IPS DF 6.9 (cell line): ENCODE measurements around the gene PEF1.

Source experiments
- DNase-seq: peaks from one replicate; pipeline ENCODE4 v3.0.0-alpha.2; 2013; ENCODE audit warnings: low read depth, low spot score
- H3K27ac ChIP-seq: one replicate; pipeline ENCODE4 v1.5.1; 2013; ENCODE audit warnings: low read length, control low read depth
- H3K27me3 ChIP-seq: 2 replicates; pipeline ENCODE4 v1.6.1; 2013; ENCODE audit warnings: mild to moderate bottlenecking, low read length; ENCODE audit not compliant: control insufficient read depth, insufficient read depth
- H3K36me3 ChIP-seq: 2 replicates; pipeline ENCODE4 v1.6.1; 2013; ENCODE audit warnings: low read length; ENCODE audit not compliant: control insufficient read depth, insufficient read depth
- H3K4me1 ChIP-seq: 2 replicates; pipeline ENCODE4 v1.6.1; 2013; ENCODE audit warnings: low read length; ENCODE audit not compliant: control insufficient read depth, insufficient read depth
- H3K4me3 ChIP-seq: 2 replicates; pipeline ENCODE4 v1.5.1; 2013; ENCODE audit warnings: mild to moderate bottlenecking, low read length
- H3K9me3 ChIP-seq: 2 replicates; pipeline ENCODE4 v1.6.1; 2013; ENCODE audit warnings: low read length, inconsistent platforms; ENCODE audit not compliant: control insufficient read depth, insufficient read depth
- WGBS: extraction: QIAGEN DNeasy Blood & Tissue Kit; methylation state at CpG from one replicate; pipeline ENCODE4 v1.1.7; 2013; ENCODE audit warnings: mixed read lengths, missing lambda C conversion rate; ENCODE audit not compliant: insufficient read length, insufficient coverage; 5-methylcytosine and 5-hydroxymethylcytosine counted together

The PEF1 gene

DNA sequence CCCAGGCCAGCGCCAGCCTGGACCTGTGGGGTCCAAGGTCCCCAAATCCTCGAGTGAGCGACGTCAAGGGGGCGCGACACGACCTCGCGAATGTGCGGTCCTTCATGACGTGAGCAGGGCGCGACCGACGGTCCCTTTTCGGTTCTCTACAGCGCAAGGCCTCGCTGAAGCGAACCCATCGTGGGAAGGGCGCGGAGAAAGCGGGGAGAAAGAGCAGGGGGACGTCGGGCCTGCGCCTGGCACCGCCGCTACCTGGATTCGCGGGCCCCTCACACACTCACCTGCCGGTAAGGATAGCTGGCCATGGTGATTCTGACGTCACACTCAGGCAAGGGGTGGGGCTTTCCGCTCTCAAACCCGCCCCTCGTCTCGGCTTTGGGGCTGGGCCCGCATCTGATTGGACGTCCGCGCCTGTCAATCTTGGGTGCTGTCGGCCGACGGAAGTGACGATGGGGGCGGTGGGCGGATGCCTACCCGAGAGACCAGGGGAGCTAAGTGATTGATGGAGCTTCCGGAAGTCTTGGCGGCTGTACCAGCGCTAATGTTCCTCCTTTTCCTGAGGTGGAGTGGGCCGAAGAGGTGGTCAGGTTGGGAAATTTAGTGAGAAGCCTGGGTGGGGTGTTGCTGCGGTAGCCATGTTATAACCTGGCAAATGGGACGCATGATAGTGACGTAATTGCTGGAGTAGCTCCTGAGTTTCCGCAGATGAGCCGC, at the start of gene PEF1:
TSS of gene PEF1 (minus strand) at position 317 of the 714 bp plus-strand sequence. CDS start at position 305, 12 bp downstream.
- peak; percentile 92 for DNase-seq
- Histone ChIP-seq H3K9me3 (no peaks in the 10 kb centered on the region), H3K4me3 (peak within 1 kb of the TSS; percentile 70), H3K27ac (no peak within 1 kb of the TSS), H3K27me3 (no peaks in the 10 kb centered on the region), H3K4me1 (peaks cover 3% of the 10 kb centered on the region; the same call in 1 of the 2 replicates), H3K36me3 (no peaks in the 10 kb centered on the region)
- no CpG with 5 or more reads among the region's 56 CpGs for WGBS

DNA sequence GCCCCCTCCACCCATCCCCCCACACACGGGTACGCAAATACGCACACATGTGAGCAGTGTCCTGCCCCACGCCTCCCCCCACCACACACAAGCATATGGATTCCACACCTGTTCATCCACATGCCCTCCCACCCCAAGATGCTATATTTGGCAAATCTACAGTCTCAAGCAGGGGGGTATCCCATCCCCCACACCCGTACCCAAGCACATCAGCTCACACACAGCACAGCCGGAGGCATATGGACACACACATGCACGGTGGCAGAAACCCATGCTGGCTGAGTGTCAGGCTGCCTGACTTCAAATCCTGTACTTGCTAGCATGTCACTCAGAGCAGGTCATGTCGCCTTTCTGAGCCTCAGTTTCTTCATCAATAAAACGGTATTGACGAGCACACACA, 48.6 kb upstream of the PEF1 start:
- Histone ChIP-seq H3K4me1 (no peaks in the 10 kb centered on the region; the same call in 1 of the 2 replicates), H3K9me3 (no peaks in the 10 kb centered on the region), H3K4me3 (no peak overlapping the region), H3K27me3 (no peaks in the 10 kb centered on the region), H3K36me3 (no peaks in the 10 kb centered on the region; the same call in 1 of the 2 replicates), H3K27ac (no peak overlapping the region)
- no CpG with 5 or more reads among the region's 10 CpGs for WGBS
- no peak for DNase-seq

DNA sequence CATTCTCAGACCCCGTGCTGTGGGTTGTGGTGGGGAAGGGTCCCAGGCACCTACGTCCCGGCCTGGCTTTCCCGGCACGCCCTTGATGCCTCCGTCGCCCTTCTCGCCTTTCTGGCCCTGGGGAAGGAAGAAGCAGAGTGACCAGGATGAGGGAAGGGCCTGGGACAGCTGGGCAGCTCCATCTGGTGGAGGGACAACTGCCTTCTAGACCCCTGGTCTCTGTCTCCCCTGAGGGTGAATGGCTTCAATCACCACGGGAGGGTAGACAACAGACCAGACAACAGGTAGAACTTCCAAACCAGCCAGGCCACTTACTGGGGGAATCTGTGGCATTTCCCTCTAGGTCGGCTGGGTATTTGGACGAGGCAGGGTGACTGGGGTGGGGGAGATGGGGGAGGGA, 47.3 kb upstream of the PEF1 start:
- no peak overlapping the region for H3K4me3 ChIP-seq
- no CpG with 5 or more reads among the region's 11 CpGs for WGBS
- H3K9me3 ChIP-seq, result no peaks in the 10 kb centered on the region
- no peaks in the 10 kb centered on the region; the same call in 1 of the 2 replicates for H3K36me3 ChIP-seq
- no peak for DNase-seq
- no peak overlapping the region for H3K27ac ChIP-seq
- H3K4me1 ChIP-seq, result no peaks in the 10 kb centered on the region; the same call in 1 of the 2 replicates
- no peaks in the 10 kb centered on the region for H3K27me3 ChIP-seq

DNA sequence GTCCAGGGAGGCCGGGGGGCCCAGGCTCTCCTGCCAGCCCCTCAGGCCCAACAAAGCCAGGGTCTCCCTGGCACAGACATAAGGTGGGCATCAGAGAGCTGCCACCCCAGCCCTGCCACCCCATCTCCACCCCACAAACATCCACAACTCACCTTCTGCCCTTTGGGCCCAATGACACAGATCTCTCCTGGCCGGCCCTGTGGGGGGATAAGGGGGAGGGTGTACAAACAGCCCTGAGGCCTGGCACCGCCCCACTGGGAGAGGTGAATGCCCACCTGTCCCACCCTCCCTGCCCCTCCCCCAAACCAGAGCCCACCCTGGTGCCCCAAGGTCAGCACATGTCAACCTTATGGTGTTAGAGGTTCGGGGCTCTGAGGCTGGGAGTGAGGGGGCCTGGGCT, 46.8 kb upstream of the PEF1 start:
- H3K27me3 ChIP-seq, result no peaks in the 10 kb centered on the region
- no peaks in the 10 kb centered on the region; the same call in 1 of the 2 replicates for H3K36me3 ChIP-seq
- no peak overlapping the region for H3K4me3 ChIP-seq
- H3K4me1 ChIP-seq, result no peaks in the 10 kb centered on the region; the same call in 1 of the 2 replicates
- no peak for DNase-seq
- H3K9me3 ChIP-seq, result no peaks in the 10 kb centered on the region
- H3K27ac ChIP-seq, result no peak overlapping the region
- WGBS, result no CpG with 5 or more reads among the region's 4 CpGs

DNA sequence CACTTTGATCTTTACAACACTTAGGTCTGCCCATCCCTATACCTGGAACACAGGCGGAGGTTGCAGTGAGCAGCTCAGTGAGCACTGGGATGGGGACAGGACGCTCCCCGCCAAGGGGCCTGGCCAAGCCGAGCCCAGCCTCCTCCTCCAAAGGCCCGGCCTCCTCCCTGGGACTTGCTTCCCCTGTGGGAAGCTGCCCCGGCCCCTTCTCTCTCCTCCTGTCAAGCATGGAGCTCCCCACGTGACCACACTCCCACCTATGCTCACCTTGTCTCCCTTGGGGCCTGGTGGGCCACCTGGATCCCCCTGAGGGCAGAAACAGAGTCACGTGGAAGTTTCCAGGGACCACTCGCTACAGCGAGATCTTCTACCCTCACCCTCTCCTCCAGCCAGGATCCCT, 46.2 kb upstream of the PEF1 start:
- Histone ChIP-seq H3K4me1 (no peaks in the 10 kb centered on the region; the same call in 1 of the 2 replicates), H3K27ac (no peak overlapping the region), H3K9me3 (no peaks in the 10 kb centered on the region), H3K27me3 (no peaks in the 10 kb centered on the region), H3K36me3 (no peaks in the 10 kb centered on the region; the same call in 1 of the 2 replicates), H3K4me3 (no peak overlapping the region)
- no CpG with 5 or more reads among the region's 10 CpGs for WGBS
- no peak for DNase-seq

DNA sequence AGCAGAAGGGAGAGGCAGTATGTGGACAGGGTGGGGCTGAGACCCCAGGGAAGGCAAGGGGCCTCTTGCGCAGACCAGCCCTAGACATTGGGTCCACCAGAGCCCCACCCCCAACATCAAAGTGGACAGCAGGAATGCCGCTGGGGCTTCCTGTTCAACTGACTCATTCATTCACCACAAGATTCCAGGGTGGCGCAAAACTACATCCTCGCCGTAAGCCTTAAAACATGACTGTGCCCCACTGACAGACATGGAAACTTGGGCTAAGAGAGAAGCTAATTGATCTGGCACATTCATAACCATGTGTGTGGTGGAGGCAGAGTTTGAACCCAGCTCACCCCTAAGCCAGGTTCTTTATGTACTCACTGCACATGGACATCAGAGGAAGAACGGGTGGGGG, 45.2 kb upstream of the PEF1 start:
- no CpG with 5 or more reads among the region's 6 CpGs for WGBS
- H3K4me3 ChIP-seq, result no peak overlapping the region
- no peak for DNase-seq
- no peaks in the 10 kb centered on the region for H3K27me3 ChIP-seq
- no peaks in the 10 kb centered on the region; the same call in 1 of the 2 replicates for H3K4me1 ChIP-seq
- no peaks in the 10 kb centered on the region for H3K9me3 ChIP-seq
- H3K36me3 ChIP-seq, result no peaks in the 10 kb centered on the region; the same call in 1 of the 2 replicates
- no peak overlapping the region for H3K27ac ChIP-seq

- H3K36me3 ChIP-seq, result no peaks in the 10 kb centered on the region; the same call in 1 of the 2 replicates
- H3K27me3 ChIP-seq, result no peaks in the 10 kb centered on the region
- H3K4me1 ChIP-seq, result no peaks in the 10 kb centered on the region; the same call in 1 of the 2 replicates
- H3K27ac ChIP-seq, result no peak overlapping the region
- no peak for DNase-seq
- no peaks in the 10 kb centered on the region for H3K9me3 ChIP-seq
- WGBS, result no CpG with 5 or more reads among the region's 2 CpGs
- no peak overlapping the region for H3K4me3 ChIP-seq
Observed at GRCh38 chr1:31689379-31689778, 44.7 kb upstream of the PEF1 start.

- H3K4me1 ChIP-seq, result no peaks in the 10 kb centered on the region; the same call in 1 of the 2 replicates
- no peak overlapping the region for H3K27ac ChIP-seq
- H3K4me3 ChIP-seq, result no peak overlapping the region
- H3K9me3 ChIP-seq, result no peaks in the 10 kb centered on the region
- H3K27me3 ChIP-seq, result no peaks in the 10 kb centered on the region
- WGBS, result no CpG with 5 or more reads among the region's 8 CpGs
- no peak for DNase-seq
- no peaks in the 10 kb centered on the region; the same call in 1 of the 2 replicates for H3K36me3 ChIP-seq
Observed at GRCh38 chr1:31688233-31688918, 43.7 kb upstream of the PEF1 start.

DNA sequence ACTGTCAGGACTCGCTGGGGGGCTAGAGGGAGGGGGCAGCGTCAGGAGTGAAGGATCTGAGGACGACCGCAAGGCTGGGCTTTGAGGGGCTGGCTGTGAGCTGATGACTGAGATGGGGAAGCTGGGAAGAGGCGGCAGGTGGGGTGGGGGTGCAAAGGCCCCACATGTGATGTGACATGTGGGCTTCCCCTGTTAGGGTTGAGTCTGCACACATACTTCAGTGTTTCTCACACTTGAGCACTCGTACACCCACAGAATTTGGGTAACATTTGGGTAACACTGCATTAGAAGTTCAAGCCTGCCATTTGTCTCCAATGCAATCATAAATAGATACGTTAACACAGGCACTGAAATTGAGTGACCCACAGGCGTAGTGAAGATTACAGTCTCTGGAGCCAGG, 42.9 kb upstream of the PEF1 start:
- H3K4me1 ChIP-seq, result no peaks in the 10 kb centered on the region; the same call in 1 of the 2 replicates
- H3K9me3 ChIP-seq, result no peaks in the 10 kb centered on the region
- WGBS, result no CpG with 5 or more reads among the region's 8 CpGs
- H3K27ac ChIP-seq, result no peak overlapping the region
- no peaks in the 10 kb centered on the region; the same call in 1 of the 2 replicates for H3K36me3 ChIP-seq
- no peaks in the 10 kb centered on the region for H3K27me3 ChIP-seq
- no peak for DNase-seq
- no peak overlapping the region for H3K4me3 ChIP-seq

DNA sequence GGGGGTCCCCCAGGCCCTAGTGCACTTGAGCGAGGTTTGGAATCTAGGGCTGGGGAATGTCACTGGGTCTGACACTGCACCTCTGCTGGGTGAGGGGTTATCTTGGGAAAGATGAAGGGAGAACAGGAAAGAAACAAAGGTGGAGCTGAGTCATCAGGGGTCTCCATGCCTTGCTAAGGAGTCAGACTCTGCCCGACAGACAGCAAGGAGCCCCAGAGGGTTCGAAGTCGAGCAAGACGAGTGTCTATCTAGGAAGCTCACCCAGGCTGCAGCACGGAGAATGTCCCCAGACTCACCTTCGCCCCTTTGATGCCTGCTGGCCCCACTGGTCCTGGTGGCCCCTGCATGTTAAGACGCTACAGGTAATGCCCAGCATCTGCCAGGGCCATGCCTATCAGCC, 41.1 kb upstream of the PEF1 start:
- WGBS, result no CpG with 5 or more reads among the region's 8 CpGs
- no peak for DNase-seq
- Histone ChIP-seq H3K4me3 (no peak overlapping the region), H3K27me3 (no peaks in the 10 kb centered on the region), H3K9me3 (no peaks in the 10 kb centered on the region), H3K4me1 (no peaks in the 10 kb centered on the region; the same call in 1 of the 2 replicates), H3K27ac (no peak overlapping the region), H3K36me3 (no peaks in the 10 kb centered on the region)
